ENCODE results near the gene CYP2A6.

The CYP2A6 gene

GRCh38 chr19:40801426-40802299 is 48.6 kb downstream of the CYP2A6 start:
- no peak for DNase-seq

GRCh38 chr19:40800997-40801377 is 49.3 kb downstream of the CYP2A6 start:
- DNase-seq, result no peak

- DNase-seq, result no peak
Observed at GRCh38 chr19:40800339-40800996, 49.8 kb downstream of the CYP2A6 start.

GRCh38 chr19:40799558-40800338 is 50.5 kb downstream of the CYP2A6 start:
- no peak for DNase-seq

- peak; percentile 86 for DNase-seq
Observed at GRCh38 chr19:40798683-40799557, 51.3 kb downstream of the CYP2A6 start, which contains the start of gene EGLN2. EGLN2 (plus strand) TSS chr19:40799191; CDS start chr19:40800573, 1,382 bp downstream.

- DNase-seq, result no peak
Observed at GRCh38 chr19:40797963-40798682, 52.1 kb downstream of the CYP2A6 start.

GRCh38 chr19:40797166-40797962 is 52.9 kb downstream of the CYP2A6 start:
- DNase-seq, result no peak

Measured in NCI-H2081 treated with DMSO at 0.1 percent for 48 hours (cell line).